Measurements from ENCODE around the gene PROX2. TPM values are rescaled to one million over a fixed set of nuclear protein-coding genes. Genes with fewer than 3 reads are reported as not detected.

PROX2 gene
- total RNA-seq, 1 donor from 2014 or later: not detected

GRCh38 chr14:74835645-74836250 lies 40.2 kb downstream of the PROX2 start:
- DNase-seq (ENCODE audit: extremely low spot score in 2 of 2): no peak
- Histone ChIP-seq H3K9me3 (no peaks in the 10 kb centered on the region), H3K4me3 (no peak overlapping the region), H3K4me1 (peaks cover 8% of the 10 kb centered on the region), H3K27me3 (no peaks in the 10 kb centered on the region), H3K27ac (no peak overlapping the region), H3K36me3 (peaks cover 0 to 4% of the 10 kb centered on the region in 2 donors)
- TF ChIP-seq POLR2AphosphoS5 (IDR thresholded peaks at IDR 0.05; ENCODE audit: insufficient read depth in 1 of 2, low read depth in 1 of 2) (no peak), POLR2A (IDR thresholded peaks at IDR 0.05) (no peak)
- TF ChIP-seq, protein P1, sequence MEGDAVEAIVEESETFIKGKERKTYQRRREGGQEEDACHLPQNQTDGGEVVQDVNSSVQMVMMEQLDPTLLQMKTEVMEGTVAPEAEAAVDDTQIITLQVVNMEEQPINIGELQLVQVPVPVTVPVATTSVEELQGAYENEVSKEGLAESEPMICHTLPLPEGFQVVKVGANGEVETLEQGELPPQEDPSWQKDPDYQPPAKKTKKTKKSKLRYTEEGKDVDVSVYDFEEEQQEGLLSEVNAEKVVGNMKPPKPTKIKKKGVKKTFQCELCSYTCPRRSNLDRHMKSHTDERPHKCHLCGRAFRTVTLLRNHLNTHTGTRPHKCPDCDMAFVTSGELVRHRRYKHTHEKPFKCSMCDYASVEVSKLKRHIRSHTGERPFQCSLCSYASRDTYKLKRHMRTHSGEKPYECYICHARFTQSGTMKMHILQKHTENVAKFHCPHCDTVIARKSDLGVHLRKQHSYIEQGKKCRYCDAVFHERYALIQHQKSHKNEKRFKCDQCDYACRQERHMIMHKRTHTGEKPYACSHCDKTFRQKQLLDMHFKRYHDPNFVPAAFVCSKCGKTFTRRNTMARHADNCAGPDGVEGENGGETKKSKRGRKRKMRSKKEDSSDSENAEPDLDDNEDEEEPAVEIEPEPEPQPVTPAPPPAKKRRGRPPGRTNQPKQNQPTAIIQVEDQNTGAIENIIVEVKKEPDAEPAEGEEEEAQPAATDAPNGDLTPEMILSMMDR (IDR thresholded peaks at IDR 0.05): no peak
- intact Hi-C loops (cut with DNase I): no loop called here

DNA sequence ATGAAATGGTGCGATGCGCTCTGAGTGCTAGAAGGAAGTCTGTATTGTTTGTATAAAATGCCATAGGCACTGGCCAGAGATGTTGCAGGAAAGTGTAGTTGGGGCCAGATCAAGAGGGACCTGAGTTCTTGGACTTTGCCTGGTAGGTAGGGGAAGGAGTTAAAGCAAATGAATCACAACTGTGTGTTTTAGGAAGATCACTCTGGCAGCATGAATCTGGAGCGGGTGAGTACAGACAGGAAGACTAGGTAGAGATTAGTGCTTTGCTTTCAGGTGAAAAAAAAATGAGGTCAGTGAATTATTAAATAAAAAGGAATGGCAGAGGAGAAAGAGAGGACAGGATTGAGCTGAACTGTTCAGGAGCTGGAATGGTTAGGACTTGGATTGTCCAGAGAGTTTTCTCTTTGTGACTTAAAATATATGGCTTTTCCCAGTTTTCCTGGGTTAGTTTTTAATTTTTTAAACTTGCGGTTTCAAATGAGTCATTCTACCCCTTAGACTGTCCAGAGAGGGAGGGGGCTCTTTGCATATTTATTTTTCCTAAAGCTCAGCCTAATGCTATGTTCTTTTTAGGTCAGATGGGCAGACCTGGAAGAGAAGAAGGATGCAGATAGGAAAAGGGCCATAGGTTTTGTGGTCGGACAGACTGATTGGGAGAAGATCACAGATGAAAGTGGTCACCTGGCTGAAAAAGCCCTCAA lies 41.1 kb downstream of the PROX2 start:
- Histone ChIP-seq H3K4me1 (peaks cover 8% of the 10 kb centered on the region), H3K9me3 (no peaks in the 10 kb centered on the region), H3K36me3 (peaks cover 0 to 8% of the 10 kb centered on the region in 2 donors), H3K27ac (no peak overlapping the region), H3K27me3 (no peaks in the 10 kb centered on the region), H3K4me3 (no peak overlapping the region)
- intact Hi-C loops (cut with DNase I): no loop called here
- DNase-seq (ENCODE audit: extremely low spot score in 2 of 2): no peak
- TF ChIP-seq POLR2AphosphoS5 (IDR thresholded peaks at IDR 0.05; ENCODE audit: insufficient read depth in 1 of 2, low read depth in 1 of 2) (no peak), POLR2A (IDR thresholded peaks at IDR 0.05) (no peak)
- TF ChIP-seq, protein P1 (IDR thresholded peaks at IDR 0.05): no peak

- Histone ChIP-seq H3K36me3 (peaks cover 0 to 16% of the 10 kb centered on the region in 2 donors), H3K4me3 (no peak overlapping the region), H3K27ac (no peak overlapping the region), H3K4me1 (peaks cover 6% of the 10 kb centered on the region), H3K9me3 (no peaks in the 10 kb centered on the region), H3K27me3 (no peaks in the 10 kb centered on the region)
- no peak for DNase-seq (ENCODE audit: extremely low spot score in 2 of 2)
- TF ChIP-seq POLR2AphosphoS5 (IDR thresholded peaks at IDR 0.05; ENCODE audit: insufficient read depth in 1 of 2, low read depth in 1 of 2) (no peak), POLR2A (IDR thresholded peaks at IDR 0.05) (no peak)
- TF ChIP-seq, protein P1 (IDR thresholded peaks at IDR 0.05): no peak
- intact Hi-C loops (cut with DNase I): no loop called here
Measured at GRCh38 chr14:74832849-74833248, 43.1 kb downstream of the PROX2 start.

DNA sequence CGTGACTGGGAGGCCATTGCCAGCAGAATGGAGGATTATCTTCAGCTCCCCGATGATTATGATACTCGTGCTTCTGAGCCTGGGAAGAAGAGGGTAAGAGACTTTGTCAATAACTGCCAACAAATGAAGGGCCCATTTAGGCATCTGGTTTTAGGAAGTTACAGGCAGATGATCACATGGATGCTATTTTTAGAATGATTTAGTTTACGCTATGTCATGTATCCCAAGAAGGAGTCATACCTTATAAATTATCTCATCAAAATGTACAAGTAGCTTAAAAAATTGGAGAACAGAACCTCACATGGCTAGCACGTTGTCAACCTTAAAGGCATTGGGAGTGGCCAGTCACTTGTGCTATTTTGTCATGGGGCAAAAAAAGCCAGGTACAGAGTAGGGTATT lies 46.7 kb downstream of the PROX2 start:
- intact Hi-C loops (cut with DNase I): no loop called here
- H3K4me1 ChIP-seq: no peaks in the 10 kb centered on the region

More for the DNA sequence above, 46.7 kb downstream of the PROX2 start:
- TF ChIP-seq, protein P1 (IDR thresholded peaks at IDR 0.05): no peak
- TF ChIP-seq POLR2A (IDR thresholded peaks at IDR 0.05) (no peak), POLR2AphosphoS5 (IDR thresholded peaks at IDR 0.05; ENCODE audit: insufficient read depth in 1 of 2, low read depth in 1 of 2) (no peak)
- Histone ChIP-seq H3K9me3 (no peaks in the 10 kb centered on the region), H3K27me3 (no peaks in the 10 kb centered on the region), H3K36me3 (peaks cover 0 to 16% of the 10 kb centered on the region in 2 donors), H3K4me3 (no peak overlapping the region), H3K27ac (no peak overlapping the region)
- DNase-seq (ENCODE audit: extremely low spot score in 2 of 2): no peak
